GM12891 (cell line): ENCODE data around the gene COMT.

Source experiments
- POLR2A ChIP-seq: IDR thresholded peaks from 2 replicates; pipeline ENCODE4 v1.6.1; 2011; ENCODE audit warnings: low read depth, low read length, control low read depth
- POLR2AphosphoS5 ChIP-seq: IDR thresholded peaks from 2 replicates; pipeline ENCODE4 v1.6.1; 2011; ENCODE audit warnings: low read depth, low read length, control low read depth

DNA sequence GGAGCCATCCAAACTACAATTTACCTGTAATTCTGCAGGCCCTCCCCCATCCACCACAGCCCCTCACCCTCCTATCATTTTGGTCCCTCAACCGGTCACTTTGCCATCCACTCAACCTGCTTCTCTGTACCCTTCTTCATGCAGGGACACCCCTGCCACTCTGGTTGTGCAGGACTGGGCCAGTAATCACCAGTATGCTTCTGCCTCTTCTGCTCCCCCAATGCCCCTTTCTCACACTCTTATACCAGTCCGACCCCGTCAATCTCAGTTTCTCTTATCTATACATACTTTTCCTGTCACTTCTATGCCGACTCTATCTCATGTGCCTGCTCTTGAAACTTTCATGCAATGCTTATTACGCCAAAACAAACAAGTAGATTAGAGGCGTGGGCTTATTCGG is 5.1 kb upstream of the COMT start:
- TF ChIP-seq POLR2AphosphoS5 (no peak), POLR2A (no peak)
